Ishikawa (cell line): ENCODE results near the gene TSPAN14.

Source experiments
- EGR1 ChIP-seq: IDR thresholded peaks from 2 replicates; pipeline ENCODE4 v1.6.1; 2012
- NFIC ChIP-seq: IDR thresholded peaks from 2 replicates; pipeline ENCODE4 v1.6.1; 2012
- TAF1 ChIP-seq: IDR thresholded peaks from 2 replicates; pipeline ENCODE4 v1.6.1; 2012; ENCODE audit warnings: low read depth, mild to moderate bottlenecking
- TCF12 ChIP-seq: IDR thresholded peaks from 2 replicates; pipeline ENCODE4 v1.6.1; 2012; ENCODE audit warnings: low read depth
- YY1 ChIP-seq: IDR thresholded peaks from 2 replicates; pipeline ENCODE4 v1.6.1; 2012; ENCODE audit warnings: low read depth
- ZBTB7A ChIP-seq: IDR thresholded peaks from 2 replicates; pipeline ENCODE4 v1.6.1; 2012; ENCODE audit warnings: low read depth
- TF ChIP-seq, protein P1 (sequence below): IDR thresholded peaks from 2 replicates; pipeline ENCODE4 v1.6.1; 2012
- TF ChIP-seq, protein P2 (sequence below): IDR thresholded peaks from 2 replicates; pipeline ENCODE4 v1.6.1; 2012
- TF ChIP-seq, protein P3 (sequence below): IDR thresholded peaks from 2 replicates; pipeline ENCODE4 v1.6.1; 2012; ENCODE audit warnings: low read depth, mild to moderate bottlenecking

DNA sequence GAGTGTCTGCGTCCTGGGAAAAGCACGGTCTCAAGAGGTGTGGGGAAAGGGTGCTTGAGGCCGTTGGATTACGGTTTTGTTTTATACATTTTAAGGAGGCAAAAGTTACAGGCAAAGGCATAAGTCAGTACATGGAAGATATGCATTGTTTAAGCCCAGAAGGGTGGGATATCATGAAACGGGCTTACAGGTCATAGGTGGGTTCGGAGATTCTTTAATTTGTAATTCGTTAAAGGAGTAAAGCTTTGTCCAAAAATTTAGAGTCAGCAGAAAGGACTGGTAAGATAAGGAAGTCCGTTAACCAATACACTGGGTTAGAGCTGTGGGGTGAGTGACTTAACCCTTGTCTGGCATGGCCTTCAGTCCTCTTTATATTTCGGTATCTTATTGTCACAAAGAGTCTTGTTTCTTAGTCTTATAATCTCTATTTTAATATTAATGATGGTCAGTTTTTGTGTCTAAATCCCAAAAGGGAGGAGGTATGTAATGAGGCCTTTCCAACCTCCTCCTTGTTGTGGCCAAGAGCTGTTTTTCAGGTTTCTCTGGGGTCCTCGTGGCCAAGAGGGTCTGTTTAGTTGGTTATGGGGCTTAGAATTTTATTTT, 12.7 kb downstream of the TSPAN14 start:
- no peak for TF ChIP-seq TAF1
- no peak for TF ChIP-seq EGR1
- TF ChIP-seq, protein P1, sequence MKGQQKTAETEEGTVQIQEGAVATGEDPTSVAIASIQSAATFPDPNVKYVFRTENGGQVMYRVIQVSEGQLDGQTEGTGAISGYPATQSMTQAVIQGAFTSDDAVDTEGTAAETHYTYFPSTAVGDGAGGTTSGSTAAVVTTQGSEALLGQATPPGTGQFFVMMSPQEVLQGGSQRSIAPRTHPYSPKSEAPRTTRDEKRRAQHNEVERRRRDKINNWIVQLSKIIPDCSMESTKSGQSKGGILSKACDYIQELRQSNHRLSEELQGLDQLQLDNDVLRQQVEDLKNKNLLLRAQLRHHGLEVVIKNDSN, result no peak
- no peak for TF ChIP-seq YY1
- TF ChIP-seq, protein P2, sequence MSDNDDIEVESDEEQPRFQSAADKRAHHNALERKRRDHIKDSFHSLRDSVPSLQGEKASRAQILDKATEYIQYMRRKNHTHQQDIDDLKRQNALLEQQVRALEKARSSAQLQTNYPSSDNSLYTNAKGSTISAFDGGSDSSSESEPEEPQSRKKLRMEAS, result no peak
- no peak for TF ChIP-seq NFIC
- no peak for TF ChIP-seq TCF12
- no peak for TF ChIP-seq ZBTB7A
- TF ChIP-seq, protein P3, sequence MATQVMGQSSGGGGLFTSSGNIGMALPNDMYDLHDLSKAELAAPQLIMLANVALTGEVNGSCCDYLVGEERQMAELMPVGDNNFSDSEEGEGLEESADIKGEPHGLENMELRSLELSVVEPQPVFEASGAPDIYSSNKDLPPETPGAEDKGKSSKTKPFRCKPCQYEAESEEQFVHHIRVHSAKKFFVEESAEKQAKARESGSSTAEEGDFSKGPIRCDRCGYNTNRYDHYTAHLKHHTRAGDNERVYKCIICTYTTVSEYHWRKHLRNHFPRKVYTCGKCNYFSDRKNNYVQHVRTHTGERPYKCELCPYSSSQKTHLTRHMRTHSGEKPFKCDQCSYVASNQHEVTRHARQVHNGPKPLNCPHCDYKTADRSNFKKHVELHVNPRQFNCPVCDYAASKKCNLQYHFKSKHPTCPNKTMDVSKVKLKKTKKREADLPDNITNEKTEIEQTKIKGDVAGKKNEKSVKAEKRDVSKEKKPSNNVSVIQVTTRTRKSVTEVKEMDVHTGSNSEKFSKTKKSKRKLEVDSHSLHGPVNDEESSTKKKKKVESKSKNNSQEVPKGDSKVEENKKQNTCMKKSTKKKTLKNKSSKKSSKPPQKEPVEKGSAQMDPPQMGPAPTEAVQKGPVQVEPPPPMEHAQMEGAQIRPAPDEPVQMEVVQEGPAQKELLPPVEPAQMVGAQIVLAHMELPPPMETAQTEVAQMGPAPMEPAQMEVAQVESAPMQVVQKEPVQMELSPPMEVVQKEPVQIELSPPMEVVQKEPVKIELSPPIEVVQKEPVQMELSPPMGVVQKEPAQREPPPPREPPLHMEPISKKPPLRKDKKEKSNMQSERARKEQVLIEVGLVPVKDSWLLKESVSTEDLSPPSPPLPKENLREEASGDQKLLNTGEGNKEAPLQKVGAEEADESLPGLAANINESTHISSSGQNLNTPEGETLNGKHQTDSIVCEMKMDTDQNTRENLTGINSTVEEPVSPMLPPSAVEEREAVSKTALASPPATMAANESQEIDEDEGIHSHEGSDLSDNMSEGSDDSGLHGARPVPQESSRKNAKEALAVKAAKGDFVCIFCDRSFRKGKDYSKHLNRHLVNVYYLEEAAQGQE, result no peak
